IMR-90 (cell line): ENCODE data around the gene SARS1. TPM values are rescaled to one million over a fixed set of nuclear protein-coding genes. Genes with fewer than 3 reads are reported as not detected.
A peak's percentile ranks its signal among the peaks of the same experiment; 100 is the strongest.

ENCODE experiments used
- ATAC-seq: fragments of 200-7000 bp; cut with Tn5 transposase; 2 replicates; pipeline ENCODE4 v1.9.1; 2020; ENCODE audit warnings: low read depth, mild to moderate bottlenecking, moderate library complexity
- BruUV-seq: library from RNA; stranded (reverse); fragments of 400-500 nt; replicated peaks from 2 replicates; lab custom pipeline; 2021; lab: Mats Ljungman, UMichigan
- CTCF ChIA-PET: fragments of 300-600 bp; formaldehyde crosslinking; extraction: SDS; loops from one replicate; lab custom pipeline; 2021; ENCODE audit warnings: antibody characterized with exemption; lab: Yijun Ruan, JAX
- POLR2A ChIA-PET: fragments of 300-600 bp; sonication (Branson Sonifier 250); formaldehyde crosslinking; loops from one replicate; lab custom pipeline; 2022; ENCODE audit warnings: antibody characterized with exemption; ENCODE audit not compliant: unreplicated experiment; lab: Charles Lee
- DNase-seq: peaks from one replicate; pipeline ENCODE4 v3.0.0; 2013
- H2AFZ ChIP-seq: replicated peaks from 2 replicates; pipeline ENCODE3; 2013; ENCODE audit warnings: low read length, mild to moderate bottlenecking; ENCODE audit not compliant: poor library complexity
- H2AK5ac ChIP-seq: 2 replicates; pipeline ENCODE4 v1.6.1; 2013; ENCODE audit warnings: low read depth, low read length, inconsistent platforms
- H2AK9ac ChIP-seq: replicated peaks from 2 replicates; pipeline ENCODE3; 2013; ENCODE audit warnings: mild to moderate bottlenecking, low read depth, low read length, moderate library complexity; ENCODE audit not compliant: poor library complexity
- H2BK120ac ChIP-seq: 2 replicates; pipeline ENCODE4 v1.6.1; 2013; ENCODE audit warnings: low read depth, low read length, inconsistent platforms
- H2BK15ac ChIP-seq: 3 replicates; pipeline ENCODE4 v1.6.1; 2013; ENCODE audit warnings: low read depth, low read length, inconsistent platforms
- H2BK20ac ChIP-seq: 2 replicates; pipeline ENCODE4 v1.6.1; 2013; ENCODE audit warnings: low read depth, mild to moderate bottlenecking, inconsistent platforms, low read length, moderate library complexity
- H2BK5ac ChIP-seq: 2 replicates; pipeline ENCODE4 v1.6.1; 2013; ENCODE audit warnings: mild to moderate bottlenecking, low read depth, low read length, inconsistent platforms; ENCODE audit not compliant: poor library complexity, severe bottlenecking
- H3K14ac ChIP-seq: replicated peaks from 2 replicates; pipeline ENCODE4 v1.6.1; 2013; ENCODE audit warnings: low read depth, low read length, inconsistent platforms
- H3K18ac ChIP-seq: 2 replicates; pipeline ENCODE4 v1.6.1; 2013; ENCODE audit warnings: low read depth, low read length, control low read depth
- H3K23ac ChIP-seq: 2 replicates; pipeline ENCODE4 v1.6.1; 2013; ENCODE audit warnings: low read depth, low read length, inconsistent platforms
- H3K27ac ChIP-seq: 2 replicates; pipeline ENCODE4 v1.5.1; 2013; ENCODE audit warnings: mild to moderate bottlenecking, control low read depth, low read length; ENCODE audit not compliant: insufficient read depth
- H3K27me3 ChIP-seq: 2 replicates; pipeline ENCODE4 v1.6.1; 2013; ENCODE audit warnings: low read length; ENCODE audit not compliant: control insufficient read depth, insufficient read depth
- H3K36me3 ChIP-seq: 2 replicates; pipeline ENCODE4 v1.6.1; 2013; ENCODE audit warnings: low read length, mixed read lengths; ENCODE audit not compliant: control insufficient read depth, insufficient read depth
- H3K4ac ChIP-seq: 2 replicates; pipeline ENCODE4 v1.6.1; 2013; ENCODE audit warnings: low read depth, low read length, inconsistent platforms
- H3K4me1 ChIP-seq: 2 replicates; pipeline ENCODE4 v1.6.1; 2013; ENCODE audit warnings: low read length, mixed read lengths; ENCODE audit not compliant: control insufficient read depth, insufficient read depth
- H3K4me2 ChIP-seq: 2 replicates; pipeline ENCODE4 v1.6.1; 2013; ENCODE audit warnings: low read depth, mild to moderate bottlenecking, control low read depth, low read length, moderate library complexity
- H3K4me3 ChIP-seq: 2 replicates; pipeline ENCODE4 v1.5.1; 2013; ENCODE audit warnings: low read depth, mild to moderate bottlenecking, control low read depth, low read length, moderate library complexity; ENCODE audit not compliant: insufficient read depth
- H3K56ac ChIP-seq: 2 replicates; pipeline ENCODE4 v1.6.1; 2013; ENCODE audit warnings: low read length, inconsistent platforms; ENCODE audit not compliant: insufficient read depth; ENCODE audit errors: extremely low read depth
- H3K79me1 ChIP-seq, 2 experiments: 2 replicates each; pipeline ENCODE4 v1.6.1; 2013; ENCODE audit warnings: low read length in 2 of 2, inconsistent platforms in 1 of 2, low read depth in 1 of 2
- H3K9ac ChIP-seq: 2 replicates; pipeline ENCODE4 v1.6.1; 2013; ENCODE audit warnings: low read depth, low read length, control low read depth
- H3K9me1 ChIP-seq: 2 replicates; pipeline ENCODE4 v1.6.1; 2013; ENCODE audit warnings: low read length, inconsistent platforms; ENCODE audit not compliant: insufficient read depth
- H3K9me3 ChIP-seq: 2 replicates; pipeline ENCODE4 v1.6.1; 2013; ENCODE audit warnings: low read length; ENCODE audit not compliant: control insufficient read depth, insufficient read depth
- H4K20me1 ChIP-seq: 2 replicates; pipeline ENCODE4 v1.6.1; 2013; ENCODE audit warnings: low read length, inconsistent platforms; ENCODE audit not compliant: insufficient read depth
- H4K5ac ChIP-seq: 2 replicates; pipeline ENCODE4 v1.6.1; 2013; ENCODE audit warnings: mild to moderate bottlenecking, low read depth, low read length, control low read depth
- H4K8ac ChIP-seq, 2 experiments: 2 replicates each; pipeline ENCODE4 v1.6.1; 2013; ENCODE audit warnings: low read depth in 2 of 2, low read length in 2 of 2, control low read depth in 1 of 2, inconsistent platforms in 1 of 2
- H4K91ac ChIP-seq: 2 replicates; pipeline ENCODE4 v1.6.1; 2013; ENCODE audit warnings: low read depth, low read length, inconsistent platforms; ENCODE audit not compliant: insufficient read depth
- MAZ ChIP-seq: IDR thresholded peaks from 2 replicates; pipeline ENCODE4 v1.6.1; 2012; ENCODE audit warnings: low read depth, mild to moderate bottlenecking, low read length, improper control_type of control experiment, moderate library complexity, borderline replicate concordance
- NFE2L2 ChIP-seq: fragments of 150-350 bp; IDR thresholded peaks from 2 replicates; pipeline ENCODE4 v1.6.1; 2016; ENCODE audit warnings: low read depth, mild to moderate bottlenecking, low read length
- WGBS, 2 experiments: methylation state at CpG; one replicate each; pipeline versions ENCODE4 v1.1.5 to v1.1.7; 2013; ENCODE audit warnings: missing lambda C conversion rate in 2 of 2; ENCODE audit not compliant: insufficient read length in 1 of 2; ENCODE audit errors: extremely low coverage in 2 of 2; 5-methylcytosine and 5-hydroxymethylcytosine counted together
- dilution Hi-C: fragments of 300-500 bp; cut with HindIII; formaldehyde crosslinking; loops from one replicate; pipeline ENCODE4 v1.14.3; 2018; ENCODE audit warnings: low sequenced_read_pairs; ENCODE audit not compliant: unreplicated experiment
- in situ Hi-C: fragments of 300-500 bp; cut with MboI; formaldehyde crosslinking; loops from 3 replicates; pipeline ENCODE4 v1.14.3; 2019; ENCODE audit warnings: low sequenced_read_pairs, inconsistent platforms, mixed read lengths
- intact Hi-C: fragments of 100-400 bp; cut with micrococcal nuclease; formaldehyde crosslinking; loops from 2 replicates; pipeline ENCODE4 v1.10.0; 2022
- polyA plus RNA-seq, 3 experiments: library from polyadenylated mRNA; depleted of rRNA; stranded (reverse); fragments of >200 nt; gene quantifications; 2 replicates each; pipeline ENCODE4 v1.2.3, GENCODE V29; 2012; ENCODE audit warnings: low replicate concordance in 1 of 3
- total RNA-seq: library from RNA; depleted of rRNA; stranded (reverse); fragments of >200 nt; gene quantifications from 2 replicates; pipeline ENCODE4 v1.2.3, GENCODE V29; 2012

SARS1 gene
- total and polyA plus RNA-seq, 2 of the 4 experiments (the other 2 are of a cell fraction) = 231 to 348 TPM

DNA sequence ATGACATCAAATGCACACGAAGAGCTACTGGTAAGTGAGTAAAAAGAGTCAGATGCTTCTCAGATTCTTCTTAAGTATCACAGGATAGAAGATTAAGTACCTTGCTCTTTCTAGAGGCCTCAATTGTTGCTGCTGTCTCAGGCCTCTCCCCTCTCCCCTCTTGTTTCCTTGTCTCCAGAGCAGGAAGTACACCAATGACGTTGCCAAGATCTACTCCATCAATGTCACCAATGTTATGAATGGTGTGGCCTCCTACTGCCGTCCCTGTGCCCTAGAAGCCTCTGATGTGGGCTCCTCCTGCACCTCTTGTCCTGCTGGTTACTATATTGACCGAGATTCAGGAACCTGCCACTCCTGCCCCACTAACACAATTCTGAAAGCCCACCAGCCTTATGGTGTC is 21.3 kb upstream of the SARS1 start:
- no peak for TF ChIP-seq NFE2L2
- TF ChIP-seq MAZ = no peak
- dilution Hi-C loops (no loop called here), intact Hi-C loops (loop anchor here (5.0 kb wide), 1 partner anchor 90 kb away; no protein-coding TSS in a partner anchor), in situ Hi-C loops (no loop called here)
- Histone ChIP-seq H3K18ac (peak overlapping the region; percentile 8; the same call in 1 of the 2 replicates), H3K23ac (0 out of 2 replicates have a peak overlapping the region, but pooled peaks have one; percentile 53), H2BK5ac (no peak overlapping the region), H3K9me1 (peaks cover 20% of the 10 kb centered on the region), H3K9me3 (no peaks in the 10 kb centered on the region), H4K91ac (0 out of 2 replicates have a peak overlapping the region, but pooled peaks have one; percentile 32), H4K5ac (peak overlapping the region; percentile 47), H2AK5ac (peak overlapping the region; percentile 80; the same call in 1 of the 2 replicates), H3K14ac (peak overlapping the region; percentile 80), H3K27me3 (no peaks in the 10 kb centered on the region), H4K8ac (peak overlapping the region in 1 of 2 experiments; percentile 7; a peak in 2 of 4 replicates), H2BK15ac (0 out of 3 replicates have a peak overlapping the region, but pooled peaks have one; percentile 38), H4K20me1 (no peaks in the 10 kb centered on the region), H3K9ac (peak overlapping the region; percentile 38; the same call in 1 of the 2 replicates), H3K4me3 (no peak overlapping the region), H3K79me1 (no peaks in the 10 kb centered on the region), H3K4me2 (no peak overlapping the region), H3K56ac (no peak overlapping the region), H2BK120ac (peak overlapping the region; percentile 74), H2AK9ac (no peak overlapping the region), H2BK20ac (peak overlapping the region; percentile 64), H3K4ac (peak overlapping the region; percentile 53), H3K27ac (no peak overlapping the region), H3K4me1 (peaks cover 9% of the 10 kb centered on the region; the same call in 1 of the 2 replicates), H3K36me3 (no peaks in the 10 kb centered on the region), H2AFZ (peak overlapping the region; percentile 40)
- ATAC-seq = no peak
- no peak for DNase-seq
- 33% methylated on average over 2 of the region's 4 CpGs; no CpG with 5 or more reads in 1 of the 2 experiments for WGBS, 2 experiments
- no TSS peak for BruUV-seq
- ChIA-PET CTCF (interaction anchor here (1.4 to 1.6 kb wide), 2 partner anchors 9 to 11 kb away, joined by 3 read pairs; no protein-coding TSS in a partner anchor), POLR2A (no interaction called here)
